NCI-H460 (cell line): ENCODE measurements around the gene EIF4E2. TPM values are rescaled to one million over a fixed set of nuclear protein-coding genes. Genes with fewer than 3 reads are reported as not detected.

ENCODE experiments used
- DNase-seq: peaks from one replicate; pipeline ENCODE4 v3.0.0-alpha.2; 2016; ENCODE audit warnings: low read depth; ENCODE audit errors: extremely low read depth
- total RNA-seq: library from RNA; depleted of rRNA; stranded (reverse); fragments of >200 nt; shearing (Covaris generic); gene quantifications from 2 replicates; pipeline ENCODE4 v1.2.3, GENCODE V29; 2014; rRNA removed

The EIF4E2 gene
- total RNA-seq, 1 experiment from 2014 or later, result 67.1 TPM

DNA sequence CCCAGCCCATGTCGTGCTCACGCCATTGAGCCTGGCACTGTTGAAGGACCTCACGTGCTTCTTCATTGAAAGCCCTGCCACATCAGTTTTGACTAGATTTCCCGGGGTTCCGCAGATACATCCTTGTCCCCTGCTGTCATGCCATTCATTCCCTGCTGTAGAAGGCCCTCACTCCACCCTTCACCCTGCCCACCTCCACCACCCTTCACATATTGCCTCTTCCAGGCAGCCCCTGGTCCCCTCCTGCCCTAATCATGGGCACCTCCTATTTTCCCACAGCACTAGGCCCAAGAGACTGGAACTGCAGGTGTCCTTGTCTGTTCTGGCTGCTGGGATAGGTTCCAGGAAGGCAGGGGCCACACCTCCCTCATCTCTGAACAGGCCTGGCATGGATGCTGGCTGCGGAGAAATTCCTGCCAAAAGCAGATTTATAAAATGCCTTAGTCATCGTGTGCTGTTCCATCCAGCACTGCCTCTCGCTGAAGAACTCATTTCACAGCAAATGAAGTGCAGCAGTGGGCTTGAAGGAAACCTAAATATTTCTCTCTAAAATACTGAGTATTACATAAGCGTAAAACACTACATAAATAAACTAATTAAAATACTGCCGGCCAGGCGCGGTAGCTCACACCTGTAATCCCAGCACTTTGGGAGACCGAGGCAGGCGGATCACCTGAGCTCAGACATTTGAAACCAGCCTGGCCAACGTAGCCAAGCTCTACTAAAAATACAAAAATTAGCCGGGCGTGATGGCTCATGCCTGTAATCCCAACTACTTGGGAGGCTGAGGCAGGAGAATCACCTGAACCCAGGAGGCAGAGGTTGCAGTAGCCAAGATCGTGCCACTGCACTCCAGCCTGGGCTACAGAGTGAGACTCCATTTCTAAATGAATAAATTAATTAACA is 38.4 kb downstream of the EIF4E2 start:
- DNase-seq, result peak; percentile 41

DNA sequence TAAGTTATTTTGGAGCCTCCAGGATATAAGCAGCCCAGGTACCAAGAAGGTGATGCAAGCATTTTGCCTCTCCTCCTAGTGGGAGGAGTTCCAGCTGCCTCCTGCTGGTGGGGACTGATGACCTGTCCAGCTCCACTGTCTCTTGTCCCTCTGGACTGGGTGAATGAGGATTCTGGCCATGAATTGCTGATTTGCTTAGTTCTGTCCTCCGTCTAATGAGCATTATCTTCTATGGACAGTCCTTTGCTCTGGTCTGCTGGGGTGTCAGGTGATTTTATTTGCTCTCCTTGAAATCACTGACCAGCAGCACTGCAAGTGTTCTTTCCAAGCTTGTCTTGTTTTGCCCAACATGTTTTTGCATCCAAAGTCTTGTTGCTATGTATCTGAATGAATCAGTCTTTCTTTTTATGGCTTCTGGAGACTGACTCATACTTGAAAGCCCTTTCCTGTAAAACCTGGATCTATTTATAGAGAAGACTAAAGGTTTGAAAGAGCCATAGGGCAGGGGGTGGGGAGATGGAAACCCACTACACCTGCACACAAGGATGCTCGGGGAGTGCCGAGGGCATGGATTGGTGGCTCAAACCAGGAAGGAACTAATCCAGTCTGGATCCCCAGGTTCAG is 42.4 kb downstream of the EIF4E2 start:
- DNase-seq, result no peak

DNA sequence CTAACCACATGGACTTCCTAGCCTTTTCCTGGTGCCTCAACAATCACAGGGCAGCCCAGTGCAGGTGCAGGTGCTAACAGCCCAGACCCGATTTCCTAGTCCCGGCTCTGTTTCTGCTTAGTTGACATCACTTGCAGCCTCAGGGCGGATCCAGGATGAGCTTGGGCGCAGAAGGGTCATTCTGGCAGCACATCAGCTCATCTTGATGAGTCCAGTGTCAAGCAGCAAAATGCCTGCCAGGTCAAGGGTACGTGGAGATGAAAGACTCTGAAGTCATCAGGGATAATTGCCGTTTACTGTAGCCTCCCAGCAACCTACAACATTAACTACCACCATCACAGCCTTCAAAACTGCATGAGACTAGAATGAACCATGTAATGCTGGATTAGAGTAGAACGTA is 43.5 kb downstream of the EIF4E2 start:
- DNase-seq, result no peak

DNA sequence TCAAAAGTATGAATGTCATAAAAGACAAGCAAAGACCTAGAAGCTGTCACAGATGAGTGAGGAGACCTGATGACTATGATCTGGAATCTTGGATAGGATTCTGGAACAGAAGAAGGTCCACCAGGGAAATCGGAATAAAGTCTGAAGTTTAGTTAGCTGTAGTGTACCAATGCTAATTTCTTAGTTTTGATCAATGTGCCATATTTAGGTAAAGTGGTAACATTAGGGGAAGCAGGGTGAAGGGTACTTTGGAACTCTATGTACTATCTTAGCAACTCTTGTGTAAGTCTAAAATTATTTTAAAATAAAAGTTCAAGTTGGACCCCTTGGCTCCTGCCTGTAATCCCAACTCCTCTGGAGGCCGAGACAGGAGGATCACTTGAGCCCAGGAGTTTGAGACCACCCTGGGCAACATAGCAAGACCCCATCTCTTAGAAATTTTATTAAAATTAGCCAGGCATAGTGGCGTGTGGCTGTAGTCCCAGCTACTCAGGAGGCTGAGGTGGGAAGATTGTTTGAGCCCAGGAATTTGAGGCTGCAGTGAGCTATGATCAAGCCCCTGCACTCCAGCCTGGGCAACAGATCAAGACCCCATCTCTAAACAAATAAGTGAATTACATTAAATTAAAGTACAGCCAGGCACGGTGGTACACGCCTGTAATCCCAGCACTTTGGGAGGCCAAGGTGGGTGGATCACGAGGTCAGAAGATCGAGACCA is 47.0 kb downstream of the EIF4E2 start:
- no peak for DNase-seq

DNA sequence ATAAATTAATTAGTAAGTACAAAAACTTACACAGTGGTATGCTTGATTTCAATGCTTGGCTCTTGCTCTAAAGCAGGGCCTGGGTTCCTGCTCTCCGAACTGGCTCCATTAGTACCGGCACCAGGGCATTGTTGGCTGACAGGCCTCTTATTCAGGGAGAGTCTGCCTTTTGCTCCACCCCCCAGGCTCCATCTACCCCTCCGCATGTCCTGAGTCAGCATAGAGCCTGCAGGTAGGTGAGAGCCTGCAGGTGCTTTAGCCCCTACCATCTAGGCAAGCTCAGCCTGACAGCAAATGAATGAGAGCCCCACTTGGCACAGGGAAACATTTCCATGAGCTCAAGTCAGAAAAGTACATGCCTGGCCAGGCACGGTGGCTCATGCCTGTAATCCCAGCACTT is 47.8 kb downstream of the EIF4E2 start:
- no peak for DNase-seq

DNA sequence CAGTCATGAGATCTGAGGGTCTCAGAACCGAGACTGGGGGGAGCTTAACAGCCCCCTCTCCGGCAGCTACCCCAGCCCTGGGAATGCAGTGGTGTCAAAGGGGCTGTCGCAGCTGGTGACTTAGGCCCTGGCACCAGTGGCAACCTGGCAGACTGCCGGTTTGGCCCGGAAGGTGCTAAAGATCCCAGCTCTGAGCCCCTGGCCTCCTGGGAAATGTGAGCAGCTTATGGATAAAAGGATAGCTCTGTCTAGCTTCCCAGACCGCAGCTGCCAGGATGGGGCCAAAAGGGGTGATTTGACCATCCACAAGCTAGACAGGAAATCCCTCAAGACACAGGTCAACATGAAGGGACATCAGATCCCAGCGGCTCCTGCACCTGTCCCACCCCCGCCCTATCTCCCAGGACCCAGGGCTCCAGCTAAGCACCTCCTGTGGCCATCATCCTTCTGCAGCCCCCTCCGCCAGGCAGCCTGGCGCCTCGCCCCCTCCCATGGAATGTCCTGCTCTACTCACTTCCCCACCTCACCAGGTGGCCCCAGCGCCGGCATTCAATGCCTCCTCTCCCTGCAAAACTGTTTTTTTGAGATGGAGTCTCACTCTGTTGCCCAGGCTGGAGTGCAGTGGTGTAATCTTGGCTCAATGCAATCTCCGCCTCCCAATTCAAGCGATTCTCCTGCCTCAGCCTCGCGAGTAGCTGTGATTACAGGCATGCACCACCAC is 49.7 kb downstream of the EIF4E2 start:
- no peak for DNase-seq

DNA sequence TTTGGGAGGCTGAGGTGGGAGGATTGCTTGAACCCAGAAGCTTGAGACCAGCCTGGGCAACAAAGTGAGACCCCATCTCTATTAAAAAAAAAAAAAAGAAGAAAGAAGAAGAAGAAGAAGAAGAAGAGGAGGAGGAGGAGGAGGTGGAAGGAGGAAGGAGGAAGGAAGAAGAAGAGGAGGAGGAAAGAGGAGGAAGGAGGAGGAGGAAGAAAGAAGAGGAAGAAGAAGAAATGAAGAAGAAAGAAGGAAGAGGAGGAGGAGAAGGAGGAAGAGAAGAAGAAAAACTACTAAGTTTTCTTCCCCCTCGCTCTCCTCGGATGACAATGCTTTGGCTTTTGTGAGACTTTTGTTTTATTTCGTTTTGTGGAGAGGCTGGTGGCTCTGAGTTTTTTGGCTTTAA is 52.8 kb downstream of the EIF4E2 start:
- DNase-seq, result no peak

DNA sequence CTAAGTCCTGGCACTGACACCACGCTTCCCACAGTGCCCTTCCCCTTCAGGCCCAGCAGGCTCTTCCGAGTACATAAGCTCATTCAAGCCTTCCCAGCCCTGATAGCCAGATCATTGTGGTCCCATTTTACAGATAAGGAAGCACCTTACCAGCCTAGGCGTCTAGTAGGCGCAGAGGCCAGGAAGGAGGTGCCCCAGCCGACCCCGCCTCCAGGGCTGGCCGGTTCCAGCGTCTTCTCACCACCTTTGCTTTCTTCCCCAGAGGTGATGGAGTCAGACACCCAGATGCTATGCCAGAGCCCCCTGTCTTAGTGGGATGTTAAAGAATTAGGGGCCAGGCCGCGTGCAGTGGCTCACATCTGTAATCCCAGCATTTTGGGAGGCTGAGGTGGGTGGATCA is 54.0 kb downstream of the EIF4E2 start:
- no peak for DNase-seq

DNA sequence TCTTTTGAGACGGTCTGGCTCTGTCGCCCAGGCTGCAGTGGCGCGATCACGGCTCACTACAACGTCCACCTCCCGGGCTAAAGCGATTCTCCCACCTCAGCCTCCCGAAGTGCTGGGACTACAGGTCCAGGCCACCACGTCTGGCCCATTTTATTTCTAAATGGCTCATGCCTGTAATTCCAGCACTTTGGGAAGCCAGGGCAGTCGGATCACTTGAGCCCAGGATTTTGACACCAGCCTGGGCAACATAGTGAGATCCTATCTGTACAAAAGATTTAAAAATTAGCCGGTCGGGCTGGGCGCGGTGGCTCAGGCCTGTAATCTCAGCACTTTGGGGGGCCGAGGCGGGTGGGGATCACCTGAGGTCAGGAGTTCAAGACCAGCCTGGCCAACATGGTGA is 56.5 kb downstream of the EIF4E2 start:
- no peak for DNase-seq

DNA sequence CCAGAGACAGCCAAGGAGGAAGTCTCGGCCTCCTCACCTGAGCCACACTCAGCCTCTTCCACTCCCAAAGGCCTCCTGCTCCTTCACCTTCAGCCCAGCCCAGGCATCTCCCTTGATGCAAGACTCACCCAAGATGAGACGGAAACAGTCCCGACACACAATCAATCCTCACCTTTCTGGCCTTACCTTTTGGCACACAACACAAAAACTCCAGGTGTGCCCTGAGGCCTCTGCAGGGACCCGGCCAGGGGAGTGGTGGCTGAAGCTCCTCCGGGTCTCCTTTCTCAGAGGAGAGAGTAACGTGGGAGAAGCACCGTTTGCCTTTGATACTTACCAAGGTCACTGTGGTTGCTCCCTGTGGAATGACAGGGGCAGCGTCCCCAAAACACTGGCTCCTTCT is 59.1 kb downstream of the EIF4E2 start:
- no peak for DNase-seq

DNA sequence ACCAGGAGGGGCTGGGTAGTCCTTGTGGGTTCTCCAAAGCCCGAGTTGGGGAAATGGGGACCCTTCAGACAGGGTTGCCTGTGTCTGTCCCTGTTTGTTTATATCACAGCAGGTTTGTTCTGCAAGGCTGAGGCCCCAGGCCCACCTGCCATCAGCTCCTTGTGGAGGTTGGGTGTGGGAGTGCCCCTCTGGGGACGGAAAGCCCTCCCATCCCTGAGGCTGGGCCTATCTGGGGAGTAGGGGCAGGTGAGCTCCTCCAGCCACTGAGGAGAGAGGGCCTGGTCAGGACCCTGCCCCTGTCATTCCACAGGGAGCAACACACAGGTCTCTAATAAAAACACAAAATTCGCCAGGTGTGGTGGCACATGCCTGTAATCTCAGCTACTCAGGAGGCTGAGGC is 59.6 kb downstream of the EIF4E2 start:
- no peak for DNase-seq

DNA sequence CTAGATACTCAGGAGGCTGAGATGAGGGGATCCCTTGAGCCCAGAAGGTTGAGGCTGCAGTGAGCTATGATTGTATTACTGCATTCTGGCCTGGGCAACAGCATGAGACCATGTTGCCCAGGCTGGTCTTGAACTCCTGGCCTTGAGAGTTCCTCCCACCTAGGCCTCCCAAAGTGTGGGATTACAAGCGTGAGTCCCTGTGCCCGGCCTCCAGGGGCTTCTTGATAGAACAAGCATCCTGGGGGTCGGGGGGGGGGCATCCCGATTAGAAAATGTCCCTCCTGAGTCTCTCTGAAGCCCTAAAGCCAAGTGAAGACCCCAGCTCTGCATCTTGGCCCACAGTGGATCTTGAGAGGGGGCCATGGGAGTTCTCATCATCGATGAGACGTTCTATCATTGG is 60.6 kb downstream of the EIF4E2 start:
- DNase-seq, result no peak

DNA sequence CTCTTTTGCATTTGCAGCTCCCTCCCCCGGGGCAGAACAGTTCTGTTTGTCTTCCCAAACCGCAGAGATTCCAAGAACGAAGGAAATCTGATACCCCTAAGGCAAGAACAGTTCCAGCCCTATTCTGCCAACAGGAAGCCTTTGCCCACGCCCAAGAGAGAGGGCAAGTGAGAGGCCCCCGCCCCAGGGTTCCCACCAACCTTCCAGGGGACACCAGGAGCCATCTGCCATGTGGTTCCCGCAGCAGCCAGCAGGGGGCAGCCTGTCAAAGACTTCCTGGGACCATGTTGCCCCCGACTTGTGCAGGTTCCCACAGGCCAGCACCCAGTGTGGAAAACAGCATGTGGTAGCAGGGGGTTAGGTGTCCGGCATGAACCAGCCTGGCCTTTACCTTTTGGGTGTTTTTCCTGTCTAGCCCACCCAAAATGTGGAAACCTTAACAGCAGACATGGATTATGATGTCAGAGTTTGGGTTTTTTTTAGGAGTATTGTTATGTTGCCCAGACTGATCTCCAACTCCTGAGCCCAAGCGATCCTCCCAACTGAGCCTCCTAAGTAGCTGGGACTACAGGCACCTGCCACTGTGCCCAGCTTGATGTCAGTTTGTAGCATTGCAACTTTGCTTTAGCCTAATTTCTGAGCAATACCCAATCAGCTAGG is 61.2 kb downstream of the EIF4E2 start:
- DNase-seq, result peak; percentile 33

DNA sequence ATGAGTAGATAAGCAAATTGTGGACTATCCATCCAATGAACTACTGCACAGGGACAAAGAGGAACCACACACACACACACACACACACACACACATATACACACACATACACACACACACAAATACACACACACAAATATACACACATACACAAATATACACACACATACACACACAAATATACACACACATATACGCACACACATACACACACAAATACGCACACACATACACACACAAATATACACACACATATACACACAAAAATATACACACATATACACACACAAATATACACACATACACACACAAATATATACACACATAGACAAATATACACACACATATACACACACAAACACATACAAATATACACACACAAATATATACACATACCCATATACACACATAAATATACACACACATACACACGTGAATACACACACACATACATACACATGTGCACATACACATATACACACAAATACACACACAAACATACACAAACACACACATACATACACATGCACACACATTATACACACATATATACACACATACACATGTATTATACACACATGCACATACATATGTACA is 63.1 kb downstream of the EIF4E2 start:
- DNase-seq, result no peak

DNA sequence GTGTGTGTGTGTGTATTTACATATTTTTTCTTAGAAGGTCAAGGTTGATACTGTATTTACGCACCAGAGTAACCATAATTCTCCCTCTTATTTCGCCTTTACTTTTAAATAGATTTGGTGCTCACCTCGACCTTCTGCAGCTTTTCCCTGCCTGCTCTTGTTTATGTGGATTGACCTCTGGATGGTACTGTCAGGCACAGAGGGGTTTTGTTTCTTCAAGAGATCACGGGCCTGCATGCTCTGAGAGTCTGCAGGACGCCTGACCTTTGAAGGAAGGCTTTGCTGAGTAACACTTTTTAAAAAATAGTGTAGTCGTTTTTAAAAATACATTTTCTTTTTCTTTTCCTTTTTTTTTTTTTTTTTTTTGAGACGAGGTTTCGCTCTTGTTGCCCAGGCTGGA is 64.8 kb downstream of the EIF4E2 start:
- no peak for DNase-seq

Other genes starting within 250 kb of the EIF4E2 start
- not detected in 2 replicates for gene ALPP, start 171.9 kb upstream of the EIF4E2 start, total RNA-seq
- gene ALPG, start 143.8 kb upstream of the EIF4E2 start, total RNA-seq, result not detected in 2 replicates
- gene ALPI, start 94.5 kb upstream of the EIF4E2 start, total RNA-seq, result not detected in 2 replicates
- gene ECEL1, start 62.9 kb upstream of the EIF4E2 start, total RNA-seq, result 2.0 and 2.8 TPM in 2 replicates
- not detected in 2 replicates for gene PRSS56, start 30.3 kb upstream of the EIF4E2 start, total RNA-seq
- gene CHRND, start 24.5 kb upstream of the EIF4E2 start, total RNA-seq, result 0.05 TPM in 1 of 2 replicates, not detected in the other
- not detected in 2 replicates for gene CHRNG, start 11.0 kb upstream of the EIF4E2 start, total RNA-seq
- 17.6 and 17.7 TPM in 2 replicates for gene TIGD1, start 132 bp upstream of the EIF4E2 start, total RNA-seq
- gene EFHD1, start 82.9 kb downstream of the EIF4E2 start, total RNA-seq, result 0.10 TPM in 1 of 2 replicates, not detected in the other
- 51.4 and 64.3 TPM in 2 replicates for gene GIGYF2, start 146.6 kb downstream of the EIF4E2 start, total RNA-seq
- gene KCNJ13, start 225.9 kb downstream of the EIF4E2 start, total RNA-seq, result 0.30 TPM in 1 of 2 replicates, not detected in the other